Measurements from ENCODE around the gene SLCO1B3. TPM values are rescaled to one million over a fixed set of nuclear protein-coding genes. Genes with fewer than 3 reads are reported as not detected.

Gene SLCO1B3
- total RNA-seq, 1 experiment from 2014 or later, result 13.2 TPM

- Histone ChIP-seq H3K9ac (ENCODE audit: low read length) (no peak overlapping the region), H3K27me3 (ENCODE audit: low read length) (no peaks in the 10 kb centered on the region), H3K79me2 (ENCODE audit: low read length) (no peaks in the 10 kb centered on the region), H2AFZ (ENCODE audit: low read length) (no peak overlapping the region), H3K27ac (ENCODE audit: low read length) (no peak overlapping the region), H3K4me2 (ENCODE audit: low read length) (no peak overlapping the region), H3K4me3 (ENCODE audit: low read length) (no peak overlapping the region), H3F3A (ENCODE audit: low read length, unreplicated experiment) (no peaks in the 10 kb centered on the region), H4K20me1 (ENCODE audit: low read length) (no peaks in the 10 kb centered on the region), H3K36me3 (ENCODE audit: low read depth, low read length) (no peaks in the 10 kb centered on the region), H3K4me1 (ENCODE audit: insufficient read depth, low read length) (peaks cover 5% of the 10 kb centered on the region), H3K9me2 (replicated peaks; ENCODE audit: low read length) (no peaks in the 10 kb centered on the region), H3K9me3 (ENCODE audit: low read length) (no peaks in the 10 kb centered on the region)
- BruUV-seq (replicated peaks), result no TSS peak
- CTCF ChIA-PET, result no interaction called here
- DNase-seq (no peak), ATAC-seq (no peak)
- intact Hi-C loops (cut with micrococcal nuclease), result no loop called here
- TF ChIP-seq, protein P1, sequence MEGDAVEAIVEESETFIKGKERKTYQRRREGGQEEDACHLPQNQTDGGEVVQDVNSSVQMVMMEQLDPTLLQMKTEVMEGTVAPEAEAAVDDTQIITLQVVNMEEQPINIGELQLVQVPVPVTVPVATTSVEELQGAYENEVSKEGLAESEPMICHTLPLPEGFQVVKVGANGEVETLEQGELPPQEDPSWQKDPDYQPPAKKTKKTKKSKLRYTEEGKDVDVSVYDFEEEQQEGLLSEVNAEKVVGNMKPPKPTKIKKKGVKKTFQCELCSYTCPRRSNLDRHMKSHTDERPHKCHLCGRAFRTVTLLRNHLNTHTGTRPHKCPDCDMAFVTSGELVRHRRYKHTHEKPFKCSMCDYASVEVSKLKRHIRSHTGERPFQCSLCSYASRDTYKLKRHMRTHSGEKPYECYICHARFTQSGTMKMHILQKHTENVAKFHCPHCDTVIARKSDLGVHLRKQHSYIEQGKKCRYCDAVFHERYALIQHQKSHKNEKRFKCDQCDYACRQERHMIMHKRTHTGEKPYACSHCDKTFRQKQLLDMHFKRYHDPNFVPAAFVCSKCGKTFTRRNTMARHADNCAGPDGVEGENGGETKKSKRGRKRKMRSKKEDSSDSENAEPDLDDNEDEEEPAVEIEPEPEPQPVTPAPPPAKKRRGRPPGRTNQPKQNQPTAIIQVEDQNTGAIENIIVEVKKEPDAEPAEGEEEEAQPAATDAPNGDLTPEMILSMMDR (conservative IDR thresholded peaks at IDR 0.05; ENCODE audit: low read depth, low read length), result no peak
- TF ChIP-seq EZH2 (IDR thresholded peaks at IDR 0.05; ENCODE audit: low read length, unreplicated experiment), result no peak
- TF ChIP-seq EZH2phosphoT487 (IDR thresholded peaks at IDR 0.05; ENCODE audit: borderline replicate concordance, low read length), result no peak
- POLR2A ChIA-PET (ENCODE audit: unreplicated experiment), result no interaction called here
Observed at GRCh38 chr12:20885552-20885951, 75.0 kb downstream of the SLCO1B3 start.

GRCh38 chr12:20917269-20917668 lies 106.8 kb downstream of the SLCO1B3 start:
- H3K36me3 ChIP-seq (ENCODE audit: low read depth, low read length), result no peaks in the 10 kb centered on the region
- no peak overlapping the region for H3K4me3 ChIP-seq (ENCODE audit: low read length)
- no peaks in the 10 kb centered on the region for H3K4me1 ChIP-seq (ENCODE audit: insufficient read depth, low read length)
- no peaks in the 10 kb centered on the region for H3K9me2 ChIP-seq (replicated peaks; ENCODE audit: low read length)
- no peak overlapping the region for H3K27ac ChIP-seq (ENCODE audit: low read length)
- H4K20me1 ChIP-seq (ENCODE audit: low read length), result no peaks in the 10 kb centered on the region
- H3K9me3 ChIP-seq (ENCODE audit: low read length), result no peaks in the 10 kb centered on the region
- CTCF ChIA-PET, result no interaction called here
- no peaks in the 10 kb centered on the region for H3F3A ChIP-seq (ENCODE audit: low read length, unreplicated experiment)
- intact Hi-C loops (cut with micrococcal nuclease), result no loop called here
- no peak overlapping the region for H3K4me2 ChIP-seq (ENCODE audit: low read length)
- no peak overlapping the region for H3K9ac ChIP-seq (ENCODE audit: low read length)
- DNase-seq (no peak), ATAC-seq (no peak)
- H3K79me2 ChIP-seq (ENCODE audit: low read length), result no peaks in the 10 kb centered on the region
- POLR2A ChIA-PET (ENCODE audit: unreplicated experiment), result no interaction called here
- BruUV-seq (replicated peaks), result no TSS peak
- H3K27me3 ChIP-seq (ENCODE audit: low read length), result no peaks in the 10 kb centered on the region
- TF ChIP-seq EZH2 (IDR thresholded peaks at IDR 0.05; ENCODE audit: low read length, unreplicated experiment), result no peak
- TF ChIP-seq, protein P1 (conservative IDR thresholded peaks at IDR 0.05; ENCODE audit: low read depth, low read length), result no peak
- TF ChIP-seq EZH2phosphoT487 (IDR thresholded peaks at IDR 0.05; ENCODE audit: borderline replicate concordance, low read length), result no peak
- H2AFZ ChIP-seq (ENCODE audit: low read length), result no peak overlapping the region

GRCh38 chr12:20917819-20918218 lies 107.3 kb downstream of the SLCO1B3 start:
- TF ChIP-seq, protein P1 (conservative IDR thresholded peaks at IDR 0.05; ENCODE audit: low read depth, low read length), result no peak
- no peak for TF ChIP-seq EZH2phosphoT487 (IDR thresholded peaks at IDR 0.05; ENCODE audit: borderline replicate concordance, low read length)
- TF ChIP-seq EZH2 (IDR thresholded peaks at IDR 0.05; ENCODE audit: low read length, unreplicated experiment), result no peak
- no peak overlapping the region for H2AFZ ChIP-seq (ENCODE audit: low read length)
- no peaks in the 10 kb centered on the region for H3K9me2 ChIP-seq (replicated peaks; ENCODE audit: low read length)
- ATAC-seq, result no peak
- H3K27me3 ChIP-seq (ENCODE audit: low read length), result no peaks in the 10 kb centered on the region
- no TSS peak for BruUV-seq (replicated peaks)
- intact Hi-C loops (cut with micrococcal nuclease), result no loop called here
- H3K9ac ChIP-seq (ENCODE audit: low read length), result no peak overlapping the region
- H4K20me1 ChIP-seq (ENCODE audit: low read length), result no peaks in the 10 kb centered on the region
- no peak for DNase-seq
- H3K9me3 ChIP-seq (ENCODE audit: low read length), result no peaks in the 10 kb centered on the region
- H3K36me3 ChIP-seq (ENCODE audit: low read depth, low read length), result no peaks in the 10 kb centered on the region
- no peaks in the 10 kb centered on the region for H3K4me1 ChIP-seq (ENCODE audit: insufficient read depth, low read length)
- H3F3A ChIP-seq (ENCODE audit: low read length, unreplicated experiment), result no peaks in the 10 kb centered on the region
- H3K27ac ChIP-seq (ENCODE audit: low read length), result no peak overlapping the region
- no peaks in the 10 kb centered on the region for H3K79me2 ChIP-seq (ENCODE audit: low read length)
- H3K4me3 ChIP-seq (ENCODE audit: low read length), result no peak overlapping the region
- POLR2A ChIA-PET (ENCODE audit: unreplicated experiment), result no interaction called here
- H3K4me2 ChIP-seq (ENCODE audit: low read length), result no peak overlapping the region
- CTCF ChIA-PET, result no interaction called here

Data from PC-3 (cell line).